Fibroblast of pulmonary artery (primary cell): ENCODE data around the gene TTC39A.

ENCODE experiments used
- DNase-seq: peaks from one replicate; pipeline ENCODE4 v3.0.0-alpha.2; 2010; ENCODE audit warnings: low read depth
- H3K4me3 ChIP-seq: replicated peaks from 2 replicates; pipeline ENCODE4 v1.5.1; 2011; ENCODE audit warnings: low read depth, mild to moderate bottlenecking, control low read depth, low read length, moderate library complexity
- CTCF ChIP-seq: IDR thresholded peaks from 2 replicates; pipeline ENCODE4 v1.5.1; 2011; ENCODE audit warnings: mild to moderate bottlenecking, control low read depth, low read length, inconsistent platforms; ENCODE audit errors: missing control alignments

The TTC39A gene

GRCh38 chr1:51294566-51295184, 35.7 kb downstream of the TTC39A start:
- H3K4me3 ChIP-seq: no peak overlapping the region
- DNase-seq: no peak
- no peak for TF ChIP-seq CTCF

GRCh38 chr1:51293898-51294515, 36.4 kb downstream of the TTC39A start:
- TF ChIP-seq CTCF: no peak
- DNase-seq: no peak
- H3K4me3 ChIP-seq: no peak overlapping the region

- DNase-seq: no peak
- no peak overlapping the region for H3K4me3 ChIP-seq
- no peak for TF ChIP-seq CTCF
These were observed 39.9 kb downstream of the TTC39A start for GRCh38 chr1:51290489-51290847.

DNA sequence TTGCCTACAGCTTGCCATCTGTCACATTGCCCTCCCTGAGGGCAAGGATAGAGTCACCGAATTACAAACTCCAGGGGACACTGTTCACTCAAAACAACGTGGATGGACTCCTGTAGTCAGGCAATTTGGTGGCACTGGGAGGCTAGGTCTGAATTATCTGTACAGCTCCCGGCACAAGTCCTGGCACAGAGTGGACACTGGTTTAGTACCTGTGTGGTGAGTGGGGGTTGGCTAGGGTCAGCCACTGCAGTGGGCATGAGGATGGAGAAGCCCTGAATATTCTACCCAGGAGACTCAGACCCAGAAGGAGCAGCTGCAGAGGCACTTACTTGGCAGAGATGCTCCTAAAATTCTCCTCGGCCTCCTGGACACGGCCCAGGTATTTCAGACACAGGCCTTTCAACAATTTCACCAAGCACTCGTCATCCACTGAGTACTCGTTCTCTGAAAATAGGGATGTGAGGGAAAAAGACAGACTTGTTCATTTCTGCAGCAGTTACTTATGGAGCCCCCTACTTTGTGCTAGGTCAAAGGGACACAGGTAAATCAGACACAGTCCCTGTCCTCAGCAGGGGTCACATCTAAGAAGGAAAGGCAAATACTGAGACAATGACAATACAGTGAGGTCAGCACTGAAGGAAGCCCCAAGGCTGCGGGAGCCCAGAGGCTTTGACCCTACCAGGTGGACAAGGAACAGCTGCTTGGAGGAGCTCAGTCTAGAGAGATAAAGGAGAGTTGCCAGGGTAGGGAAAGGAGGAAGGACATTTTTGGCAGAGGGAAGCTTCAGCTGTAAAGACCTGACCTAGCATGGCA, 40.5 kb downstream of the TTC39A start:
- no peak for DNase-seq
- TF ChIP-seq CTCF: no peak

DNA sequence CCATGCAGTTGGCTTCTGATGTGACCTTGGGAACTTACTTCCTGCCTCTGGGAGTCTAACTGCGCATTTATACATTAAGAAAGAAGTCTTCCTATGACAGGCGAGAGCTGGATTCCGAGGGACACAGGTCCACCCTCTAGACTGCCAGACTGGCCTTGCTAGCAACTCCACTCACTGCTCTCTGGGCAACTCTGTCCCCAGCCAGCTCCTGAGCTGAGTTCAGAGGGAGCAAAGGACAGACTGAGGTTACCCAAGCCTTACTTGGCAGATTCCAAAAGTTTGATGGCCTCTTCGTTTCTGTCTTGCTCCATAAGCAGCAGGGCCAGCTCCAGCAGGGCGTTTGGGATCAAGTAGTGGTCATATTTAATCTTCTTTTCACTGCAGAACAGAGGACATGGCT, 41.8 kb downstream of the TTC39A start:
- H3K4me3 ChIP-seq: no peak overlapping the region
- DNase-seq: no peak
- TF ChIP-seq CTCF: no peak

More for the DNA sequence above, 40.5 kb downstream of the TTC39A start:
- H3K4me3 ChIP-seq: no peak overlapping the region

- no peak for DNase-seq
- no peak overlapping the region for H3K4me3 ChIP-seq
- TF ChIP-seq CTCF: no peak
These were observed 42.4 kb downstream of the TTC39A start for GRCh38 chr1:51287966-51288365.
